Lower lobe of right lung (tissue), 2 donors: Measurements from ENCODE around the gene AURKAIP1. TPM values are rescaled to one million over a fixed set of nuclear protein-coding genes. Genes with fewer than 3 reads are reported as not detected.
A peak's percentile ranks its signal among the peaks of the same experiment; 100 is the strongest.
"Not testable (repeated sequence)": the region's sequence is repeated elsewhere in the genome, so short reads cannot be mapped to it uniquely, and the experiment has no call there.

ENCODE experiments used
- ATAC-seq, 2 donors: fragments of 200-7000 bp; cut with Tn5 transposase; one replicate each; pipeline ENCODE4 v1.9.1; 2020 to 2022; ENCODE audit warnings: mild to moderate bottlenecking in 2 of 2, moderate library complexity in 2 of 2
- DNase-seq: peaks from one replicate; pipeline ENCODE4 v3.0.0-alpha.2; 2020
- H3K27ac ChIP-seq: fragments of 200-600 bp; one replicate; pipeline ENCODE4 v1.8.0; 2022
- H3K27me3 ChIP-seq: fragments of 200-600 bp; one replicate; pipeline ENCODE4 v1.8.0; 2022; ENCODE audit warnings: low read depth
- H3K36me3 ChIP-seq: fragments of 200-600 bp; one replicate; pipeline ENCODE4 v1.8.0; 2022; ENCODE audit warnings: mild to moderate bottlenecking
- H3K4me1 ChIP-seq: fragments of 200-600 bp; one replicate; pipeline ENCODE4 v1.8.0; 2022
- H3K4me3 ChIP-seq: fragments of 200-600 bp; one replicate; pipeline ENCODE4 v1.8.0; 2022; ENCODE audit warnings: mild to moderate bottlenecking
- H3K9me3 ChIP-seq: fragments of 200-600 bp; one replicate; pipeline ENCODE4 v1.8.0; 2022
- CTCF ChIP-seq: fragments of 200-600 bp; IDR thresholded peaks from one replicate; pipeline ENCODE4 v1.8.0; 2022; ENCODE audit warnings: antibody characterized with exemption, mild to moderate bottlenecking
- intact Hi-C: fragments of 100-400 bp; cut with DNase I; formaldehyde crosslinking; loops from one replicate; pipeline ENCODE4 v1.11.0; 2022
- total RNA-seq: library from RNA; stranded (reverse); fragmentation: NEBNext Ultra II Directional; extraction: Animal tissue kit (Norgen Biotek cat#: 25700); gene quantifications from one replicate; pipeline ENCODE4 v1.2.1, GENCODE V29; 2021
- donor health status: DM: no; HTN: yes; CAD: no; lungs with severe emphysema.

Gene AURKAIP1
- total RNA-seq, 1 donor from 2014 or later: 82.4 TPM

- H3K27ac ChIP-seq: peak within 1 kb of the TSS; percentile 81
- peaks cover 14% of the 10 kb centered on the region for H3K4me1 ChIP-seq
- peak within 1 kb of the TSS; percentile 48 for H3K4me3 ChIP-seq
- TF ChIP-seq CTCF: no peak
- DNase-seq: peak; percentile 80
- no peaks in the 10 kb centered on the region for H3K36me3 ChIP-seq
- intact Hi-C loops: no loop called here
- ATAC-seq: peak; percentile 84 to 88
- peaks cover 4% of the 10 kb centered on the region for H3K27me3 ChIP-seq
- H3K9me3 ChIP-seq: no peaks in the 10 kb centered on the region
These were observed 46.3 kb upstream of the AURKAIP1 start, which contains the start of gene ANKRD65 for GRCh38 chr1:1421147-1421906. TSS of gene ANKRD65 (minus strand) at chr1:1421276. CDS start at chr1:1421005, 271 bp downstream.

- H3K27ac ChIP-seq: peak overlapping the region; percentile 81
- ATAC-seq (peak; percentile 29 to 57), DNase-seq (peak; percentile 46)
- peak overlapping the region; percentile 48 for H3K4me3 ChIP-seq
- TF ChIP-seq CTCF: no peak
- H3K27me3 ChIP-seq: no peaks in the 10 kb centered on the region
- H3K9me3 ChIP-seq: no peaks in the 10 kb centered on the region
- intact Hi-C loops: no loop called here
- peaks cover 14% of the 10 kb centered on the region for H3K4me1 ChIP-seq
- H3K36me3 ChIP-seq: no peaks in the 10 kb centered on the region
These were observed 45.7 kb upstream of the AURKAIP1 start for GRCh38 chr1:1420654-1421141.

DNA sequence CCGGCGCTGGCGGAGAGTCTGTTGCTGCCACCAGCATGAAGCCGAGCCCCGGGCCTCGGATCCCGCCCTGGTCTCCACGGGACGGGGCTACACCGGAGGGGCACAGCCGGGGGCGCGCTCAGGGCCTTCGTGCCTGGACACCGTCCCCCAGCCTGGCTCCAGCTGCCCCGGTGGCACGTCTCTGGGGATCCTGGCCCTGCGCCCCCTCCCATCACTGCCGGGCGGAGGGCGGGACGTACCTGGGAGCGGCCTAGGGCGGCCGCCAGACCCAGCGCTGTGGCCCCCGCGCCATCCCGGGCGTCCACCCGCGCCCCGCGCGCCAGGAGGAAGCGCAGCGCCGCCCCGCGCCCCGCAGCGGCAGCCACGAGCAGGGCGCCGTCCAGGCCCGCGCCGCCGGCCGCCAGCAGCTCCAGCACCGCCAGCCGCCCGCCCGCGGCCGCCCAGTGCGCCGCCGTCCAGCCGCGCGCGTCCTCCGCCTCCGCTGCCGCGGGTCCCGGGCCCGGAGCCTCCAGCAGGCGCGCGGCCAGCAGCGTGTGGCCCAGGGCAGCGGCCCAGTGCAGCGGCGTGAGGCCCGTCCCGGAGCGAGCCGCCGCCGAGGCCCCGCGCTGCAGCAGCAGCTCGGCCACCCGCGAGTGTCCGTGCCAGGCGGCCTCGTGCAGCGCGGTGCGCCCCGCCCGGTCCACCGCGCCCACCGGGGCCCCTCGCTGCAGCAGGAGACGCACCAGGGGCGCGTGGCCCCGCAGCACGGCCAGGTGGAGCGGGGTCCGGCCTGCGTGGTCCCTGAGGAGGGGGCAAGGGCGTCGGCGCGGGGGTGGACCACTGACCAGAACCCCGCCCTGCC, 45.0 kb upstream of the AURKAIP1 start:
- no peaks in the 10 kb centered on the region for H3K36me3 ChIP-seq
- peak overlapping the region; percentile 81 for H3K27ac ChIP-seq
- no peaks in the 10 kb centered on the region for H3K27me3 ChIP-seq
- TF ChIP-seq CTCF: no peak
- peak overlapping the region; percentile 51 for H3K4me3 ChIP-seq
- ATAC-seq (peak; percentile 59 to 71), DNase-seq (peak; percentile 48)
- intact Hi-C loops: no loop called here
- no peaks in the 10 kb centered on the region for H3K9me3 ChIP-seq
- H3K4me1 ChIP-seq: peaks cover 14% of the 10 kb centered on the region

DNA sequence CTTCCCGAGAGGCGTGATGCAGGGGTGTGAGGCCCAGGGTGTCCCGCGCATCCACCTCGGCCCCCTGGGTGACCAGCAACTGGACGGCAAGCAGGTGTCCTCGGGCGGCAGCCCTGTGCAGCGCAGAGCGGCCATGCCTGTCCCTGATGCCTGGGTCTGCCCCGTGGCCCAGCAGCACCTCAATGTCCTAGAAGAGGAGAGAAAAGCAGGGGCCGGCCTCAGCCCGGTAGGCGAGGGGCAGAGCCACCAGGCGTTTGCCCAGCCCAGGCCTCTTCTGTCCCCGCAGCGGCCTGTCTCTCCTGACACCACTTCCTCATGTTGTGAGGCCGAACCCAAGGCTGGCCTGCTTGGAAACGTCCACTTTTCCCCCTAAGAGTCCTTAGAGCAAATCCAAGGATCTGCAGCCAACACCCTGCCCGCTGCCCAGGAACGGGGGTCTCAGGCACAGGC, 44.4 kb upstream of the AURKAIP1 start:
- no peaks in the 10 kb centered on the region for H3K36me3 ChIP-seq
- ATAC-seq: peak; percentile 3 to 41
- H3K4me3 ChIP-seq: peak overlapping the region; percentile 51
- TF ChIP-seq CTCF: no peak
- peaks cover 14% of the 10 kb centered on the region for H3K4me1 ChIP-seq
- DNase-seq: no peak
- no peaks in the 10 kb centered on the region for H3K27me3 ChIP-seq
- intact Hi-C loops: no loop called here
- no peaks in the 10 kb centered on the region for H3K9me3 ChIP-seq
- H3K27ac ChIP-seq: peak overlapping the region; percentile 72

GRCh38 chr1:1418464-1419362, 43.7 kb upstream of the AURKAIP1 start:
- peak overlapping the region; percentile 72 for H3K27ac ChIP-seq
- H3K27me3 ChIP-seq: no peaks in the 10 kb centered on the region
- ATAC-seq (no peak), DNase-seq (no peak)
- H3K9me3 ChIP-seq: no peaks in the 10 kb centered on the region
- TF ChIP-seq CTCF: no peak
- intact Hi-C loops: no loop called here
- H3K36me3 ChIP-seq: no peaks in the 10 kb centered on the region
- H3K4me3 ChIP-seq: peak overlapping the region; percentile 51
- peaks cover 14% of the 10 kb centered on the region for H3K4me1 ChIP-seq

GRCh38 chr1:1417825-1418463, 42.9 kb upstream of the AURKAIP1 start:
- H3K36me3 ChIP-seq, H3K9me3 ChIP-seq, DNase-seq, H3K4me3 ChIP-seq, H3K27me3 ChIP-seq, H3K27ac ChIP-seq, ATAC-seq, intact Hi-C loops: not testable (repeated sequence)
- peaks cover 14% of the 10 kb centered on the region for H3K4me1 ChIP-seq

GRCh38 chr1:1417396-1417795, 42.4 kb upstream of the AURKAIP1 start:
- H3K4me3 ChIP-seq, H3K9me3 ChIP-seq, H3K36me3 ChIP-seq, ATAC-seq, DNase-seq, H3K27me3 ChIP-seq, intact Hi-C loops, H3K27ac ChIP-seq: not testable (repeated sequence)
- peaks cover 14% of the 10 kb centered on the region for H3K4me1 ChIP-seq
